ENCODE data around the gene LDHAL6B.

LDHAL6B gene

DNA sequence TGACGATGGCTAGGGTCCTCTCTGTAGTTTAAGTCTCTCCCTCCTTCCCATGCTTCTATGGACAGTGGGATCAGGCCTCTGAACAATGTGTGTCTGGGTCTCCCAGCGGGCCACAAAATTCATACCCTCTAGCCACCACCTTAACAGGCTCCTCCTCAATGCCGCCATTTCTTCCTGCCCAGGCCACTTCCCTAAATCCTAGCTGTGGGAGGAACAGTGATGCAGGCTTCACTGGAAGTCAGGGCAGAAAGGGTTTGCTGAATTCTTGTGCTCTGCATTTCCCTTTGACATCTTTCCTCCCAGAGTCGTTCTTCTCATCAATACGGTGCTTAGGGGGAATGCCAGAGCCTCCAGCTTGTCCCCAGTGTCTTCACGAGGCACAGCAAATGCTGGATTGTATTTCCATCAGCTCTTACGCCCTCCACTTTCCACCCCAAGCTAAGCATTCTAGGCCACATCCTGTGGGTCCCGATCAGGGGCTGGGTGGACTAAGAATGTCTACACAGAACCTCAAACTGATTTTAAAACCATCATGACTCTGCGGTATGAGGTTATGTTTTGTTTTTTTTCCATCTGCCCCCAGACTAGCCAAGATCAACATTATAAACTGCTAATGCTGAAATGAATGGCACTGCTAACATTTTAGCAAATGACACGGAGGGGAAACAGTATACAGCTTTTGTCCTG is 11.9 kb upstream of the LDHAL6B start:
- Mint-ChIP-seq H3K4me3 (no peak overlapping the region), H3K9me3 (ENCODE audit: low read depth) (no peaks in the 10 kb centered on the region), H3K27ac (no peak overlapping the region), H3K36me3 (no peaks in the 10 kb centered on the region), H3K27me3 (no peaks in the 10 kb centered on the region), H3K4me1 (ENCODE audit: low read depth) (peaks cover 6% of the 10 kb centered on the region)

DNA sequence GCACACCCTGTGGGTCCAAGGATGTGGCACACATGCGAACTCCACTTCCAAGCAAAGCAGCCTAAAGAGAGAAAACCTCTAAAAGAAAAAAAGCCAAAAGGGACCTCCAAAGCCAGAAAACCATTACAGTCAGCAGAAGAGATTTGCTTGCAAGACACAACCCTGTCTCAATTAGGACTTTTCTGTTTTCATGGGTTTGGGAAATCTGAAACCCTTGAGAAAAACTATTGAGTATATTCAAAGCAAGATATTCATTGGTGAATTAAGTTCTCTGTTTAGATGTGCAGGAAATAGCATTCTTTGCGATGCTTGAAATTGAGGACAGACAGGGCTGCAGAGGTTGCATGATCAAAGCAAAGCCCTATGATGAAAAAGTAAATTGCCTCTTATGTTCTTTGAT is 10.2 kb upstream of the LDHAL6B start:
- H3K4me1 Mint-ChIP-seq (ENCODE audit: low read depth): peaks cover 6% of the 10 kb centered on the region
- H3K27me3 Mint-ChIP-seq: no peaks in the 10 kb centered on the region
- H3K9me3 Mint-ChIP-seq (ENCODE audit: low read depth): no peaks in the 10 kb centered on the region
- H3K4me3 Mint-ChIP-seq: no peak overlapping the region
- no peaks in the 10 kb centered on the region for H3K36me3 Mint-ChIP-seq
- no peak overlapping the region for H3K27ac Mint-ChIP-seq

DNA sequence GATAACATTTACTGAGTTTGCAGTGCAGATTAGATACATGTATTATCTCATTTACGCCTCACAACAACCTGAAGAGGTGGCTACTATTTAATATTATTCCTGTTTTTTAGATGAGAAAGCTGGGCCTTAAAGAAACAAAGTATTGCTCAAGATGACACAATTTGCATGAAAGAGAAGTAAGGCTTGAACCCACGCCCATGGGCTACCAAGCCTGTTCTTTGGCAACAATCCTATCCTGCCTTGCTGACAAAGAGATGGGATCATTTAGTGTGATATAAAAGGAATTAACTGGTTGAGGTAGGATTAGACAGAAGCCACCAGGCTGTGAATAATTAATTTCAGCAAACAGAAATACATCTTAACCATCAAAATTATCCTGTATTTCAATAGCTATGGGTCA is 9.2 kb upstream of the LDHAL6B start:
- no peaks in the 10 kb centered on the region for H3K36me3 Mint-ChIP-seq
- peaks cover 6% of the 10 kb centered on the region for H3K4me1 Mint-ChIP-seq (ENCODE audit: low read depth)
- no peak overlapping the region for H3K27ac Mint-ChIP-seq
- H3K4me3 Mint-ChIP-seq: no peak overlapping the region
- H3K9me3 Mint-ChIP-seq (ENCODE audit: low read depth): no peaks in the 10 kb centered on the region
- H3K27me3 Mint-ChIP-seq: no peaks in the 10 kb centered on the region

DNA sequence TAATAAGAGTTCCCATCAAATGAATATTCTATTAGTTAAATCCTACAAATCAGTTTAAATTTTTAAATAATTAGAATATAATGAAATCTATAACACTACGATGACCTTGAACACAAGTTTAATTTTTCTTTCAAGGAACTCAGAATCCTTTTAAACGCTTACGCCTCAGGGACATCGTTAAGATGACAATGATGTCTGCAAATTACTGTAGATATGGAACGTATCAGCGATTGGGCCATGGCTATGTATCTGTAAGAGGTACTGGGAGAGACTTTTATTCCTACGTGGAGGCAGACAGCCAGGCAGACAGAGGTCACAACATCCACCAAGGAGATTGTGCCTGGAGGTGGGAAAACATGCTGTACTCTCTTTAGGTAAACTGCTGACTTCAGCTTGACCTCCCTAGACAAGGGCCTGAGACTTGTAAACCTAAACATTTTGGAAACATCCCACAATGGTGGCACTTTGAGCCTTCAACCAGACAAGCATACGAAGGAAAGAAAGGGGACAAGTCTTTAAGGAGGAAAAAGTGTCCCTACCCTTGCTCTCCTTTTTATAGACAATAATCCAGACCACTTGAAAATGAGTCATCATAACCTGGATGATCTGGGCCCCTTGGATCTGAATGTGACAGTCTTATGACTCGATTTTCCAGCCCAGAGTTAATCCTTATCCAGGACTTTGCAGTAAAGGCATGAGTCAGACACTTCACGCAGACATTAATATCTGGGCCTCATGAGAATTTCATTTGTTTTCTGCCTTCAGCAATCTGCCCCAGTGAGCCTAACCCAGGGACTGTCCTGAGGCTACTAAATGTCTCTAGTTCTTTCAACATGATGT is 6.8 kb upstream of the LDHAL6B start:
- Mint-ChIP-seq H3K4me3 (no peak overlapping the region), H3K9me3 (ENCODE audit: low read depth) (no peaks in the 10 kb centered on the region), H3K27ac (no peak overlapping the region), H3K27me3 (no peaks in the 10 kb centered on the region), H3K4me1 (ENCODE audit: low read depth) (peaks cover 6% of the 10 kb centered on the region), H3K36me3 (no peaks in the 10 kb centered on the region)

DNA sequence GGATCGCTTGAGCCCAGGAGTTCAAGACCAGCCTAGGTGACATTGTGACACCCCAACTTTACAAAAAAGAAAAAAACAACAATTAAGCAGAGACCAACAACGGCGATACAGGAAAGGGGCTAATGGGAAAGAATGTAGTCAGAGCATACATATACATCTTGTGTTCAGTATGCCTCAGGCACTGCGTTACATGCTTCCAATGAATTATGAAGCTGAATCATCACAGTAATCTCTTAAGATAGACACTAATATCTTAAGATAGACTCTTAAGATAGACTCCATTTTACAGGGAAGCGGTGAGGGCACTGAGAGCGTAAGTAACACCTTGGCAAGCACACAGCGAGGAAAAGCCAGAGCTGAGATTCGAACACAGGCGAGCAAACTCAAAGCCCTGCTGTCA is 6.1 kb upstream of the LDHAL6B start:
- Mint-ChIP-seq H3K36me3 (no peaks in the 10 kb centered on the region), H3K27me3 (no peaks in the 10 kb centered on the region), H3K9me3 (ENCODE audit: low read depth) (no peaks in the 10 kb centered on the region), H3K4me3 (no peak overlapping the region), H3K4me1 (ENCODE audit: low read depth) (peaks cover 6% of the 10 kb centered on the region), H3K27ac (no peak overlapping the region)

DNA sequence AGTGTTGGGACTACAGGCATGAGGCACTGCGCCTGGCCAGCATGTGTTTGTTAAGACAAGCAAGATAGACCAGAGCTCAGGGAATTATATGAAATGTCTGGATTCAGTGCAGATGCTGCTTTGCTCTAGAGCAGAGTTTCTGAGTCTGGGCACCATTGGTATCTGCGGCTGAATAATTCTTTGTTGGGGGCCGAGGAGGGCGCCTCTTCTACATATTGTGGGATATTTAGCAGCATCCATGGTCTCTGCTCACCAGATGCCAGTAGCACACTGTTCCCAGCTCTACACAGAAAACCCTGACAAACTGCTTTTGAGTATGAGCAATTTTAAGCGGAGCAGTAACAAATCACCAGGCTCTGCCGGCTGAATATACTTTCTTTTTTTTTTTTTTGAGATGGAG is 3.6 kb upstream of the LDHAL6B start:
- no peaks in the 10 kb centered on the region for H3K27me3 Mint-ChIP-seq
- no peak overlapping the region for H3K4me3 Mint-ChIP-seq
- no peaks in the 10 kb centered on the region for H3K36me3 Mint-ChIP-seq
- no peaks in the 10 kb centered on the region for H3K4me1 Mint-ChIP-seq (ENCODE audit: low read depth)
- no peak overlapping the region for H3K27ac Mint-ChIP-seq
- no peaks in the 10 kb centered on the region for H3K9me3 Mint-ChIP-seq (ENCODE audit: low read depth)

DNA sequence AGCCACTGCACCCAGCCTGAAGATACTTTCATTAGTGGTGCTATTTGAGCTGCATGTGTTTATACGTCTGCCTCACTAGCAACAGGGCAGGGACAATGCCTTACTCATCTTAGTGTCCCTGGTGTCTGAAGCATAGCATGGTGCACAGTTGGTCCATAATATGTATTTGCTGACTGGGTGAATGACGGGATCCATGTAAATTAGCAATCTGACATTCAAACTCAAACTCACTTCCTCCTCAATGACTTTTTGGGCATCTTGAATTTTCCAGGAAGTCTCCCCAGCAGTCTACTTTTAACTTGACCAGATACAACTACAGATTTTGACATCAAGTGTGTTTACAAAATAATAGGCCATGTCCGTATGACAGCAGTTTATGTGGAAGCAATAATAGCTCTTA is 3.0 kb upstream of the LDHAL6B start:
- Mint-ChIP-seq H3K27me3 (no peaks in the 10 kb centered on the region), H3K9me3 (ENCODE audit: low read depth) (no peaks in the 10 kb centered on the region), H3K4me3 (no peak overlapping the region), H3K27ac (no peak overlapping the region), H3K4me1 (ENCODE audit: low read depth) (no peaks in the 10 kb centered on the region), H3K36me3 (no peaks in the 10 kb centered on the region)

DNA sequence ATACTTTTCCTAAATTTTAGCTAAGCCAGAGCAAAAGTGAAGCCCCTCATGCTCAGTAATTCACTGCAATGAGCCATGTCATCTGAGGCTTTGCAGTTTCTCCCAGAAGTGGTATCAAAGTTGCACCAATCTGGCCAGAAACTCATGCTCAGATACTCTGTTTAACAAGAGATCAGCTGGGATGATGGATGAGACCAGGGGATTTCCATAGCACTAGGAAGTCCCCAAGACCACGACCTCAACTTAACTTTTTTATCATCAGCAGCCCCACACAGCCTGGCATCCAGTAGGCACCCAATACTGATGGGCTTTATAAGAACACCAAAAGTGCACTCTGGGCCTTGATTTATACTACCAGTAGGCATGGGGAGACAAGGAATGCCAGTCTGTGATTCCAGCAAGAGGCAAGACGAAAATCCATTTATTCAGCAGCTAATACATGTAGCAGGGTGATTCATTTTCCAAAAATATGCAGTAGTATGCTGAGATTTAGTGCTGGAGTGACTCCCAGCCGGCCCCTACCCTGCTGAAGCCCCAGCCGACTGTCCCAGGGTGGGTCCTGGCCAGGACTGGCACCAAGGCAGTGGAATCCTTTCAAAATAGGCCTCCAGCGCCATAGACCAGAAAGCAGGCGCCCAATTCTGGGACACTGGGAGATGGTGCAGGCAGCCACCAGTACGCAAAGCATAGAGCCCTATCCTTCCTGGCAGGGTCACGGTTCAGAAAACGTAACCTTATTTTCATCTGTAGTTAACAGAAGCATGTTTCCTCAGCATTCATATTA is 612 bp upstream of the LDHAL6B start:
- no peaks in the 10 kb centered on the region for H3K4me1 Mint-ChIP-seq (ENCODE audit: low read depth)
- no peaks in the 10 kb centered on the region for H3K9me3 Mint-ChIP-seq (ENCODE audit: low read depth)
- no peak overlapping the region for H3K4me3 Mint-ChIP-seq
- no peaks in the 10 kb centered on the region for H3K36me3 Mint-ChIP-seq
- no peak overlapping the region for H3K27ac Mint-ChIP-seq
- H3K27me3 Mint-ChIP-seq: no peaks in the 10 kb centered on the region

DNA sequence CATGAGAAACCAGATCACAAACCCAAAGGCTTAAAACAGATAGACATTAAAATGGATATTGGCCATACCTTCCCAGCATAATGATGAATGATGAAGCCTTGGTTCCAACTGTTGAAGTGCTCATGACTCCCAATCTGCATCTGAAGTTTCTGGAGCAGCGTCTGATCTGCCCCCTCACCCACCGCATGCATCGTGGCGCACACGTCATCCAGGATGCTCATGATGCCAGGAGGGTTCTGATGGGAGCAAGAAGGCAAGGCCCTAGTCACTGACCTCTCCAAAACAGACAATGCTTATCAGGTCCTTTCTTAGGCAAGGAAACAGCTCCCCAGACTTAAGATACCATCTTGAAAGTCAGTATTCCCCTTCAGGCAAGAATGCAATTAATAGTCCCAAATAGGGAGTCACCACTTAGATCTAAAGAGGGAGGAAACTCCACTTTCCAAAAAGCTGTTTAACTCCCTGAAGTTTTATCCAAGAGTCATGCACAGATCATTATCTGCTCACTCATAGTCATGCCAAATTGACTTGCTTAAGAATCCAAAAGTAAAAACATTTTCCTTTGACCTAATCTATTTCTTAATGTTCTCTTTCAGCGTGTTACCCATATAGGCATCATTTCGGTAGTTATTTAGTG is 2.1 kb downstream of the LDHAL6B start:
- Mint-ChIP-seq H3K9me3 (ENCODE audit: low read depth) (no peaks in the 10 kb centered on the region), H3K4me3 (no peak overlapping the region), H3K27me3 (no peaks in the 10 kb centered on the region), H3K27ac (no peak overlapping the region), H3K36me3 (peaks cover 2% of the 10 kb centered on the region), H3K4me1 (ENCODE audit: low read depth) (no peaks in the 10 kb centered on the region)

DNA sequence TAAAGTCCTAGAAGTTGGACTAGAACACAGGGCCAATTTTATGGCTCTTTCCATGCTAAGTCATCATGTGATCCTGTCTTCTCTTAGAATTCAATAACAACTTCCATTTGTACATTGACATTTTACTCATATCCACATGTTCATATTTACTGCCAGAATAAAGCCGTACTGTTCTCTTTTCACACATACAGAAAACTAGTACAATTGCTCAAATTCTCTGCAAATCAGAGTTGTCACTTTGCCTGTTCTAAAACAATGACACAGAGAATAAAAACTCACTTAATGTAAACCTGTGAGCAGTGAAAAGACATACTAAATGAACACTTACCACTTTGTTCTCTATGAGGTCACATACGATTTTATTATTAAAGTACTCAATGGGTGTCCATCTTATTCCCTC is 3.5 kb downstream of the LDHAL6B start:
- Mint-ChIP-seq H3K4me3 (no peak overlapping the region), H3K9me3 (ENCODE audit: low read depth) (no peaks in the 10 kb centered on the region), H3K36me3 (peaks cover 2% of the 10 kb centered on the region), H3K4me1 (ENCODE audit: low read depth) (no peaks in the 10 kb centered on the region), H3K27ac (no peak overlapping the region), H3K27me3 (peaks cover 2% of the 10 kb centered on the region)

DNA sequence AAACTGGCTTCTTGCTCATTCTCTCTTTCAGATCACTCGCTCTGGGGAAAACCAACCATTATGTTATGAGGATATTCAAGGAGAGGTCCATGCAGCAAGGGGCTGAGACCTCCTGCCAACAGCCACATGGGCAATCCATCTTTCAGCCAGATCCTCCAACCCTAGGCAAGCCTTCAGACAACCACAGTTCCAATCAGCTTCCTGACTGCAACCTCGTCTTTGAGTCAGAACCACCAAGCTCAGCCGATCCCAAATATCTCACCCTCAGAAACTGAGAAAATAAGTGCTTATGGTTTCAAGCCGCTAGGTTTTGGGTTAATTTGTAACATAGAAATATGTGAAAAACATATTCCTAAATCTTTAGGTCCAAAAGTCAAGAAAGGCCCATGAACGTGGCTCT is 10.3 kb downstream of the LDHAL6B start:
- Mint-ChIP-seq H3K27me3 (peaks cover 2% of the 10 kb centered on the region), H3K9me3 (ENCODE audit: low read depth) (no peaks in the 10 kb centered on the region), H3K4me3 (no peak overlapping the region), H3K27ac (no peak overlapping the region), H3K4me1 (ENCODE audit: low read depth) (no peaks in the 10 kb centered on the region), H3K36me3 (peaks cover under 1% of the 10 kb centered on the region)

DNA sequence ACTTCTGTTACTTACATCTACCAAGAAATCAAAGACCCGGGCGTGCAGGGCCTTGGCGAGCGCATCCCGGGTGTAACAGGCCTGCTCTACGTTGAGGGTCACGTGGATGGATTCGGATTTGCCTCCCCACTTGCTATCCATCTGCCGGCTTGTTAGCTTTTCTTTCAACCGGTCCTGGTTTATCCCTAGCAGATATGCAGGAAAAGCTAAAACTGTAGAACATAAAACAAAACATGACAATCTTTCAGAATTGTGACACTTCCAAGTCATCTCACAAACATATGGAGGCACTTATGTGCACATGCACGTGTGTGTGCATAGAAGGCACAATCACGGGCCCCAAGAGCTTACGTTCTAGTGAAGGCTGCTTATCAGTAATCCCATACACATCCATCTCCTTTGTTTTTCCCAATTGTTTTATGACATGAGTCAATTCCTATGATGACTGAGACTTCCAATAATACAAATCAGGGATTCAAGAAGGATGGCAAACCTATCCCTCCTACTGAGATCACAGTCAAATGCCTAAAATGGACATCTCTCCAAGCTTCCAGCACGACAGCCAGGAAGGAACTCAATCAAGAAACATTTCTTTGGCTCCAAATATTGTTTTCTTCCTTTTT is 11.3 kb downstream of the LDHAL6B start:
- Mint-ChIP-seq H3K36me3 (no peaks in the 10 kb centered on the region), H3K27ac (no peak overlapping the region), H3K4me3 (no peak overlapping the region), H3K27me3 (peaks cover 2% of the 10 kb centered on the region), H3K9me3 (ENCODE audit: low read depth) (no peaks in the 10 kb centered on the region), H3K4me1 (ENCODE audit: low read depth) (no peaks in the 10 kb centered on the region)

DNA sequence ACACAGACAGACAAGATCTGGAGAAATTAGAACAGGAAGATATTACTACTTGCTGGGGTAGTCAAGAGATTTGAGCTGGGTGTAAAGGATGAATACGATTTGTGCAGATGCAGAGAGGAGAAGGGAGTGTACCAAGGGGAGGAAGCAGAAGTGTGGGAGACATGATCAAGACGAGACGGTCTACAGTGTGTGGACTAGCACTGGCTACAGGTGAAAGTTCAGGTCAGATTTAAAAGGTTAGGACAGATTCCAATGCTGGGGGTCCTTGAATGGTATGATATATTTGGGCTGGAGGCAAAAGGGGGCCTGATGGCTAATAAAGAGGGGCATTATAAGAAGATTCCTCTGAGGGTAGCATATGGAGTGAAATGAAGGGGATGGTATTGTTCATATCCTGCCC is 12.1 kb downstream of the LDHAL6B start:
- Mint-ChIP-seq H3K27me3 (peaks cover 2% of the 10 kb centered on the region), H3K27ac (no peak overlapping the region), H3K4me1 (ENCODE audit: low read depth) (no peaks in the 10 kb centered on the region), H3K4me3 (no peak overlapping the region), H3K9me3 (ENCODE audit: low read depth) (no peaks in the 10 kb centered on the region), H3K36me3 (no peaks in the 10 kb centered on the region)
